NB4 (cell line): ENCODE results near the gene ACTRT2.

Experiments used
- MYC ChIP-seq: IDR thresholded peaks from 2 replicates; pipeline ENCODE4 v1.6.1; 2011; ENCODE audit warnings: low read depth, low read length
- POLR2A ChIP-seq: IDR thresholded peaks from 2 replicates; pipeline ENCODE4 v1.6.1; 2011; ENCODE audit warnings: mild to moderate bottlenecking; ENCODE audit not compliant: insufficient read length; ENCODE audit errors: extremely low read depth
- TF ChIP-seq, protein P1 (sequence below): IDR thresholded peaks from one replicate; pipeline ENCODE4 v1.5.1; 2012; ENCODE audit warnings: low read depth, low read length
- TF ChIP-seq, protein P2 (sequence below): IDR thresholded peaks from 2 replicates; pipeline ENCODE4 v1.6.1; 2011; ENCODE audit warnings: low read depth, low read length

- TF ChIP-seq, protein P1, sequence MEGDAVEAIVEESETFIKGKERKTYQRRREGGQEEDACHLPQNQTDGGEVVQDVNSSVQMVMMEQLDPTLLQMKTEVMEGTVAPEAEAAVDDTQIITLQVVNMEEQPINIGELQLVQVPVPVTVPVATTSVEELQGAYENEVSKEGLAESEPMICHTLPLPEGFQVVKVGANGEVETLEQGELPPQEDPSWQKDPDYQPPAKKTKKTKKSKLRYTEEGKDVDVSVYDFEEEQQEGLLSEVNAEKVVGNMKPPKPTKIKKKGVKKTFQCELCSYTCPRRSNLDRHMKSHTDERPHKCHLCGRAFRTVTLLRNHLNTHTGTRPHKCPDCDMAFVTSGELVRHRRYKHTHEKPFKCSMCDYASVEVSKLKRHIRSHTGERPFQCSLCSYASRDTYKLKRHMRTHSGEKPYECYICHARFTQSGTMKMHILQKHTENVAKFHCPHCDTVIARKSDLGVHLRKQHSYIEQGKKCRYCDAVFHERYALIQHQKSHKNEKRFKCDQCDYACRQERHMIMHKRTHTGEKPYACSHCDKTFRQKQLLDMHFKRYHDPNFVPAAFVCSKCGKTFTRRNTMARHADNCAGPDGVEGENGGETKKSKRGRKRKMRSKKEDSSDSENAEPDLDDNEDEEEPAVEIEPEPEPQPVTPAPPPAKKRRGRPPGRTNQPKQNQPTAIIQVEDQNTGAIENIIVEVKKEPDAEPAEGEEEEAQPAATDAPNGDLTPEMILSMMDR = no peak
- no peak for TF ChIP-seq POLR2A
- TF ChIP-seq, protein P2, sequence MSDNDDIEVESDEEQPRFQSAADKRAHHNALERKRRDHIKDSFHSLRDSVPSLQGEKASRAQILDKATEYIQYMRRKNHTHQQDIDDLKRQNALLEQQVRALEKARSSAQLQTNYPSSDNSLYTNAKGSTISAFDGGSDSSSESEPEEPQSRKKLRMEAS = no peak
- TF ChIP-seq MYC = no peak
Observed at GRCh38 chr1:3009021-3009420, 12.2 kb upstream of the ACTRT2 start.
